Measurements from ENCODE around the gene GEMIN7.

The GEMIN7 gene

DNA sequence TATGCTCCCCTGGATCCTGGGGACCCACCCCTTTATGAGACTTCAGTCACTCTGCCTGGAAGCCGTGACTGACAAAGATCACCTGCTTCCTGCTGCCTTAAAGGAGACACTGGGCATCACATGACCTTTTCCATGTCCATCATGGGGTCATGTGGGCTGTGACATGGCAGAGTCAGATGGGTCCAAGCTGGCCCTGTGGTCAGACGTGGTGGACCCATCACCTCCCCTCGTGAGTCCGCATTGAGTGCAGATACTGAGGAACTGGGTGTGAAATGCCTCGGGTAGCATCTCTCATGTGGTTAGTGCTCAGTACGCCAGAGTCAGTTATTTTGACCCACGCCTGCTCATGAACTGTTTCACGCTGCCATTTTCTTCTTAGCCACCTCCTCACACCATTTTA is 54.6 kb downstream of the GEMIN7 start:
- no peak for DNase-seq

DNA sequence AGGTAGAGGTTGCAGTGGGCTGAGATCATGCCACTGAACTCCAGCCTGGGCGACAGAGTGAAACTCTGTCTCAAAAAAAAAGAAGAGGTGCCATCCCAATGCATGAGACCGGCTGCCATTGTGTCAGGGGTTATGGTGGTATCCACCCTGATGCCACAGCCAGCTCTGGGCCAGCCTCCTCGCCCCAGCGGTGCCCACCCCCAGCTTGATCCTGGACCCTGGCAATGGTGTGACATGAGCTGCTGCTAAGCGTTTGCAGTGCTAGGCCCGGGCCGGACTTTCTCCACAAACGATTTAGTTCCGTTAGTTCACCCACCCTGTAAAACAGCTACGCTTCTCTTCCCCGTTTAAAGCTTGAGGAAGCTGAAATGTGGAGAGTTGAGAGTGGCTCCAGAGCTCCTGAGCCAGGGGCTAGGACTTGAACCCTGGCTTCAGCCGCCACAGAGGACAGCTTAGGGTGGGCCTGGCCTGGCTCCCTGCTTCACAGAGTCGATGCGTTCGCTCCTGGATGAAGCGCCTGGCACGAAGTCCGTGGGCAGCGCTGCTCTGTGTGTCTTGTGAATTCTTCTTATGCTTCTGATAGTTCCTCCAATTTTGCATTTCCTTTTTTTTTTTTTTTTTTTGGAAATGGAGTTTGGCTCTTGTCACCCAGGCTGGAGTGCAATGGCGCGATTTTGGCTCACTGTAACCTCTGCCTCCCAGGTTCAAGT is 56.3 kb downstream of the GEMIN7 start:
- DNase-seq: no peak

DNA sequence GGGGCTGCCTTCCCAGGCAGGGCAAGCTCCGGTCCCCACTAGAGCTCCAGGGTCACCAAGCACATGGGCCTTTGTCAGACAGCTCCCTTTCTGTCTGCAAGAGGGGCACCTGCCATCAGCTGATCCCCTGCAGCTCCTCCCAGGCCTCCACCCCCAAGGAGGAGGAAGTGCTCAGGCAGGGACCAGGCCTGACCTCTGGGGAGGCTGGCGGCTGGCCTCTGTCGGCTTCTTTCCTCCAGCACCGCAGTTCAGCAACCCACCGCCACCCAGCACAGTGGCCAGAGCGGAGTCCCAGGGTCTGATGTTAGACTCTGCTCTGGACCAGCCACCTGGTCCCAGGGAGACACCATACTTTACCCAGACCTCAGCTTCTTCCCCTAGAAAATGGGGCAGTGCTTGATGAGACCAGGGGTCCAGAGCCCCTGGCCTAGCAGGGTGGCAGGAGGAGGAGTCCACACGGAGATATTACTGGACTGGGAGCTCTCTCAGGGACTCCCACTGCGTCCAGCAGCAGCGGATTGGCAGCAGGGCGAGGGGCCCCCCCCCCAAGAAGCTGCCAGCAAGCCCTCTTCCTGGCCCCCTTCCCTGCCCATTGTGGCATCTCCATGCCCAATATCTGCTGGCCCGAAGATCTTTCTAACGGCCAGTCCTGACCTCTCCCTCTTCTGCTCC is 57.6 kb downstream of the GEMIN7 start:
- DNase-seq: no peak

DNA sequence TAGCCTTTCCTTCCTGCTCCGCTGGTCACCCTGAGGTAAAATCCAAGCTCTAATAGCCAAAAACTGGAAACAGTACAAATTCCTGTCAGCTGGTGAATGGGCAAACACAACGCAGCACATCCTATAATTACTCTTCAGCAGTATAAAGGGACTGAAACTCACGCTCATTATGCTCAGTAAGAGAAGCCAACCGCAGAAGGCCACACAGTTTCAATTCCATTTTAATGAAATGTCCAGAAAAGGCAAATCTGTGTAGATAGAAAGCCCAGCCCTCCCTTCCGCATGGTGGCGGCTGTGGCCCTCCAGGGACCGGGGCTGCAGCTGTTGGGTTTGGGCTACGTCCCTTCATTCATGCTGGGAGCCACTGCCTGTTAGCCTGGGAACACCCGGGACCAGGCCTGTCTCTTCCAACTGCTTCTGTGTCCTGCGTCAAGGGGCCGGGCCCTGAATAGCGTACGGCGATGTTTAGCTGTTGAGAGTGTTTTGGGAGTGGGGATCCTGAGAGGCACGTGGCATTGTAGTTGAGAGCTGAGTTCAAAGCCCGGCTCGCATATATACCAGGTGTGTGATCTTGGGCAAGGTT is 58.2 kb downstream of the GEMIN7 start:
- DNase-seq: peak; percentile 74

DNA sequence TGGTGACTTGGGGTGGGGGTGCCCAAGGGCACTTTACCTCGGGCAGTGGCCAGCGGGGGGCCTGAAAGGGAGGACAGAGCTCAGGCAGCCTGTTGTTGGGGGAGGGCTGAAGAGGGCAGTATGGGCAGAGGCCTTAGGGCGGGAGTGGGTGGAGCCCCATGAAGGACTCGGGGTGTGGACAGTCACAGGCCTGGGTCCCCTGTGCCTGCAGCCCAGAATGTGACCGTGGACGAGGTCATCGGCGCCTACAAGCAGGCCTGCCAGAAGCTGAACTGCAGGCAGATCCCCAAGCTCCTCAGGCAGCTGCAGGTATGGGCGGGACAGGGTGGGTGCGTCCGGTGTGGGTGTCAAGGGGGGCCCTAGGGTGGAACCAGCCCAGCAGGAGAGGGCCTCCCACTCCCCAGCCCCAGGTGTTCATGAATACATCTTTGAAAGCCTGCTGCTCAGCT is 59.3 kb downstream of the GEMIN7 start:
- DNase-seq: no peak

DNA sequence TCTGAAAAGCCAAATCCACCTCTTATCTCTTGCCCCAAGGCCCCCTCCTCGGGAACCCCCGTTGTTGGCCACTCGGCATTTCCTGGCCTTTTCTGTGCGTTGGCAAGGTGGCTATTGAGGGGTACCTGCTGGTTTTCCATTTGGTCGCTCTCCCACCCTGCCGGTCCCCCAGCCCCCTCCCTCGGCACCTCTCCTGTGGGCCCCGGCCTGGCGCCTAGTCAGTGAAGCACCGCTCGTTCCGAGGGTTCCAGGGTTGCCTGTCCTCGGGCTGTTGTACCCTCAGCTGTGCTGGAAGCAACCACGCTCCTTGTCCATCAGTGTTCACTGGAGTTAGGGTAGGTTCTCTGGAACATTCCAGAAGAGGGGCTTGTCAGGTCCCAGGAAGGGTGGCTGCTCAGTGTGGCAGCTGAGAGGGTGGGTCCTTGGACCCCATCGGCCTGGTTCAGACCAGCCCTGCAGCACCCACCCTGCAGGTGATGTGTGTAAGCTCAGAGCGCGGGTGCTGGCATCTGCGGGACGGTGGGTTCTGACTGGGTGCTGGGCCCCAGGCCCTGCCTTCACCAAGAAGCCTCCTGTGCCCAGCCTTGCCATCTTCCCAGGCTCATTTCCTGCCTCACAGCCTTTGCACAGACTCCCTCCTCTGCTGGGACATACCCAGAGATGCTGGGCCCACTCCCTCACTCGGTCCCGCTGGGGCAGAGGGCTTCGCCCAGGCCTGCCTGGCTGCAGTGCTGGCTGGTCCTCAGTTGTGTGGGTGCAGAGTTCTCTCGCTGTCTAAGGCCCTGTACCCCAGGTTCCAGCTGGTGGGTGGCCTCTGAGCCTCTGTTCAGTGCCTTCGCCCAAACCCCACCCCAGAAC is 60.5 kb downstream of the GEMIN7 start:
- DNase-seq: no peak

DNA sequence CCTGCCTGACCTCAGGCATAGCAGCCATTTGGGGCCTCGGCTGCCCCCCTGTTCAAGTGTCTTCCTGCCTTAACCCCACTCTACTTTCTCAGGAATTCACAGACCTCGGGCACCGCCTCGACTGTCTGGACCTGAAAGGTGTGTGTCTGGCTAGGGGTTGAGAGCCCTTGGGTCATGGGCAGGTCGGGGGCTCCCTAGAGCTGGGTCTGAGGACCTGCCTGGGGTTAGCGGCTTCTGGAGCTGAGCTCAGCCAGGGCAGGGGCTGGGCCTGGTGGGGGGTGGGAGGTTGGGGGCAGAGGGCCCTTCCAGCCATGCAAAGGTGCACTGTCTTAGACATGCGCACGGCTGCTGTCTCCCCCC is 61.1 kb downstream of the GEMIN7 start:
- DNase-seq: no peak

DNA sequence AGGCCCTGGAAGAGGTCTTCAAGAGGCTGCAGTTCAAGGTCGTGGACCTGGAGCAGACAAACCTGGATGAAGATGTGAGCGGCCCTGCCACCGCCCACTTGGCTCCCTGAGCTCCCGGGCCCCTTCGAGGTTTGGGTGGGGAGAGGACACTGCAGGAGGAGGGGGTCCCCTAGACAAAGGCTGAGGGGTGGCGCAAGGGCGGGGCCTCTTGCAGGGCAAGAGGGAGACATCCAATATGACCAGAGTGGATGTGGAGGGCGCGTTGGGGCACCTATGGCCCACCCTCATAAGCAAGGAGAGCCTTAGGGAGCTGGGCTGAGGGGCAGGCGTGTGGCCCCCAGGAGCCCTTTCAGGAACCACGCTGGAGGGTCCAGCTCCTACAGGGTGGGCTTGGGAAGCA is 61.5 kb downstream of the GEMIN7 start:
- DNase-seq: no peak
